Stimulated activated naive B cell treated with anti-CD40 and anti-IgM and Interleukin-4, amounts not matched to agents 10 μg/mL and 1 μg/mL and 100 μg/mL, for 72 hours (primary cell): ENCODE measurements around the gene LYAR.

Source experiments
- ATAC-seq, 2 donors: fragments of 150-1000 bp; cut with Tn5 transposase; replicated peaks; 2 replicates each; pipeline ENCODE4 v1.10.0; 2021; ENCODE audit warnings: moderate library complexity in 1 of 2
- DNase-seq: peaks from one replicate; pipeline ENCODE4 v3.0.0; 2021
- H3K27ac Mint-ChIP-seq: one replicate; pipeline ENCODE4 v1.8.0; 2022; ENCODE audit warnings: mild to moderate bottlenecking, mixed read lengths
- H3K27me3 Mint-ChIP-seq, 2 donors: one replicate each; pipeline ENCODE4 v1.8.0; 2022; ENCODE audit warnings: mixed read lengths in 2 of 2
- H3K36me3 Mint-ChIP-seq, 2 donors: one replicate each; pipeline ENCODE4 v1.8.0; 2022; ENCODE audit warnings: mixed read lengths in 2 of 2, mild to moderate bottlenecking in 1 of 2
- H3K4me1 Mint-ChIP-seq, 2 donors: one replicate each; pipeline ENCODE4 v1.8.0; 2022; ENCODE audit warnings: mixed read lengths in 2 of 2, mild to moderate bottlenecking in 1 of 2
- H3K4me3 Mint-ChIP-seq, 2 donors: one replicate each; pipeline ENCODE4 v1.8.0; 2022; ENCODE audit warnings: mild to moderate bottlenecking in 2 of 2, mixed read lengths in 2 of 2, moderate library complexity in 1 of 2
- H3K9me3 Mint-ChIP-seq, 2 donors: one replicate each; pipeline ENCODE4 v1.8.0; 2022; ENCODE audit warnings: mixed read lengths in 2 of 2, mild to moderate bottlenecking in 1 of 2

The LYAR gene

GRCh38 chr4:4227510-4228355 lies 62.2 kb downstream of the LYAR start:
- Mint-ChIP-seq H3K9me3 (peaks cover under 1 to 11% of the 10 kb centered on the region in 2 donors), H3K36me3 (peaks cover 7 to 15% of the 10 kb centered on the region in 2 donors), H3K4me1 (peaks cover 10 to 13% of the 10 kb centered on the region in 2 donors), H3K27me3 (peaks cover 59 to 74% of the 10 kb centered on the region in 2 donors), H3K4me3 (peak overlapping the region in 1 of 2 donors; percentile 30), H3K27ac (no peak overlapping the region)
- DNase-seq, result no peak
- ATAC-seq, result no peak

- no peak for DNase-seq
- ATAC-seq, result no peak
- Mint-ChIP-seq H3K4me1 (peaks cover 10 to 13% of the 10 kb centered on the region in 2 donors), H3K9me3 (peaks cover 0 to 9% of the 10 kb centered on the region in 2 donors), H3K36me3 (peaks cover 7 to 12% of the 10 kb centered on the region in 2 donors), H3K27ac (no peak within 1 kb of the TSS), H3K27me3 (peaks cover 65 to 79% of the 10 kb centered on the region in 2 donors), H3K4me3 (peak within 1 kb of the TSS in 1 of 2 donors; percentile 30)
Measured at GRCh38 chr4:4226606-4227438, 63.1 kb downstream of the LYAR start, which contains the start of gene OTOP1. TSS of gene OTOP1 (minus strand) at chr4:4226929. CDS start at chr4:4226864, 65 bp downstream.

GRCh38 chr4:4225915-4226605 lies 63.9 kb downstream of the LYAR start:
- Mint-ChIP-seq H3K27ac (no peak overlapping the region), H3K4me1 (peaks cover 10 to 13% of the 10 kb centered on the region in 2 donors), H3K9me3 (peaks cover 0 to 6% of the 10 kb centered on the region in 2 donors), H3K36me3 (peaks cover 7 to 10% of the 10 kb centered on the region in 2 donors), H3K27me3 (peaks cover 71 to 81% of the 10 kb centered on the region in 2 donors), H3K4me3 (no peak overlapping the region)
- DNase-seq, result no peak
- no peak for ATAC-seq
